HL-60 (cell line): ENCODE data around the gene PDCD2L.

Experiments
- GABPA ChIP-seq: IDR thresholded peaks from 2 replicates; pipeline ENCODE4 v1.6.1; 2012; ENCODE audit warnings: low read depth
- POLR2AphosphoS5 ChIP-seq: IDR thresholded peaks from 2 replicates; pipeline ENCODE4 v1.6.1; 2012; ENCODE audit warnings: low read depth
- TF ChIP-seq, protein P1 (sequence below): IDR thresholded peaks from one replicate; pipeline ENCODE4 v1.5.1; 2011; ENCODE audit warnings: low read length, control low read depth, inconsistent platforms; ENCODE audit not compliant: insufficient read depth
- TF ChIP-seq, protein P2 (sequence below): IDR thresholded peaks from 2 replicates; pipeline ENCODE4 v1.6.1; 2012; ENCODE audit warnings: low read depth; ENCODE audit not compliant: insufficient replicate concordance

DNA sequence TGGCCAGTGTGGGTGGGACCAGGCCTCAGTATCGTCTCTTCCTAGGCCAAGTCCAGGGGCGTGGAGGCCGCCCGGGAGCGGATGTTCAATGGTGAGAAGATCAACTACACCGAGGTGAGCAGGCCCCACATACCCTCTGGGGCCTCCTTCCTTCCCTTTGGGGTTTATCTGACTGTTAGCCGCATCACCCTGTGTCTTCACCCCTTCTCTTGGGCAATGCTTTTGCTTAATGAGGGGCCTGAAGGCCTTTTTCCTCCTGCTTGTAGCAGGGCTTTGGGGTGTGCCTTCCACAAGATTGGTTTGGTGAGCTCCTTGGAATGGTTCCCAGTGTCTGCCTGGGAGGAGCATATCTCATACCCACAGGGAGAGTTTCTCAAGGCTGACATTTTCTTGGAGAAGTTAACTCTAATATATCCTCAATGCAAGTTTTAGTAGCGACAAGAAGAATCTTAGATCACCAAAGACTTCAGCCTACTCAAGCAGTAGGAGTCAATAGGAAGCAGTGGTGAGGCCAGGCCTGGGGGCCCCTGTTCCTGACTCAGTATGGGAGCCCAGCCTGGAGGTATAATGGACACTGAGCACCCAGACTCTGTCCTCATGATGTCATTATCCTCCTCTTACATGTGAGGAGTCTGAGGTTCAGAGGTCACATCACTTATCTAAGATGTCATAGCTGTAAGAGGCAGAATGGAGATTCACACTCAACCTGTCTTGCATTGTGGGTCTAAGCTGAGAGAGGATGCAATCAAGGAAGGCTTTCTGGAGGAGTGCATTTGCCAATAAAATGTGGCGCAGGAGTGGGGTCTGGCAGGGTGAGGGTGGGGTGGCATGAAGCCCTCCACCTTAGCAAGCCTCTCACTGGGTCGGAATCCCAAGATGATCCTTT lies 37.2 kb upstream of the PDCD2L start:
- TF ChIP-seq, protein P1, sequence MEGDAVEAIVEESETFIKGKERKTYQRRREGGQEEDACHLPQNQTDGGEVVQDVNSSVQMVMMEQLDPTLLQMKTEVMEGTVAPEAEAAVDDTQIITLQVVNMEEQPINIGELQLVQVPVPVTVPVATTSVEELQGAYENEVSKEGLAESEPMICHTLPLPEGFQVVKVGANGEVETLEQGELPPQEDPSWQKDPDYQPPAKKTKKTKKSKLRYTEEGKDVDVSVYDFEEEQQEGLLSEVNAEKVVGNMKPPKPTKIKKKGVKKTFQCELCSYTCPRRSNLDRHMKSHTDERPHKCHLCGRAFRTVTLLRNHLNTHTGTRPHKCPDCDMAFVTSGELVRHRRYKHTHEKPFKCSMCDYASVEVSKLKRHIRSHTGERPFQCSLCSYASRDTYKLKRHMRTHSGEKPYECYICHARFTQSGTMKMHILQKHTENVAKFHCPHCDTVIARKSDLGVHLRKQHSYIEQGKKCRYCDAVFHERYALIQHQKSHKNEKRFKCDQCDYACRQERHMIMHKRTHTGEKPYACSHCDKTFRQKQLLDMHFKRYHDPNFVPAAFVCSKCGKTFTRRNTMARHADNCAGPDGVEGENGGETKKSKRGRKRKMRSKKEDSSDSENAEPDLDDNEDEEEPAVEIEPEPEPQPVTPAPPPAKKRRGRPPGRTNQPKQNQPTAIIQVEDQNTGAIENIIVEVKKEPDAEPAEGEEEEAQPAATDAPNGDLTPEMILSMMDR, result no peak
- peak; percentile 67 for TF ChIP-seq POLR2AphosphoS5
- no peak for TF ChIP-seq GABPA
- TF ChIP-seq, protein P2, sequence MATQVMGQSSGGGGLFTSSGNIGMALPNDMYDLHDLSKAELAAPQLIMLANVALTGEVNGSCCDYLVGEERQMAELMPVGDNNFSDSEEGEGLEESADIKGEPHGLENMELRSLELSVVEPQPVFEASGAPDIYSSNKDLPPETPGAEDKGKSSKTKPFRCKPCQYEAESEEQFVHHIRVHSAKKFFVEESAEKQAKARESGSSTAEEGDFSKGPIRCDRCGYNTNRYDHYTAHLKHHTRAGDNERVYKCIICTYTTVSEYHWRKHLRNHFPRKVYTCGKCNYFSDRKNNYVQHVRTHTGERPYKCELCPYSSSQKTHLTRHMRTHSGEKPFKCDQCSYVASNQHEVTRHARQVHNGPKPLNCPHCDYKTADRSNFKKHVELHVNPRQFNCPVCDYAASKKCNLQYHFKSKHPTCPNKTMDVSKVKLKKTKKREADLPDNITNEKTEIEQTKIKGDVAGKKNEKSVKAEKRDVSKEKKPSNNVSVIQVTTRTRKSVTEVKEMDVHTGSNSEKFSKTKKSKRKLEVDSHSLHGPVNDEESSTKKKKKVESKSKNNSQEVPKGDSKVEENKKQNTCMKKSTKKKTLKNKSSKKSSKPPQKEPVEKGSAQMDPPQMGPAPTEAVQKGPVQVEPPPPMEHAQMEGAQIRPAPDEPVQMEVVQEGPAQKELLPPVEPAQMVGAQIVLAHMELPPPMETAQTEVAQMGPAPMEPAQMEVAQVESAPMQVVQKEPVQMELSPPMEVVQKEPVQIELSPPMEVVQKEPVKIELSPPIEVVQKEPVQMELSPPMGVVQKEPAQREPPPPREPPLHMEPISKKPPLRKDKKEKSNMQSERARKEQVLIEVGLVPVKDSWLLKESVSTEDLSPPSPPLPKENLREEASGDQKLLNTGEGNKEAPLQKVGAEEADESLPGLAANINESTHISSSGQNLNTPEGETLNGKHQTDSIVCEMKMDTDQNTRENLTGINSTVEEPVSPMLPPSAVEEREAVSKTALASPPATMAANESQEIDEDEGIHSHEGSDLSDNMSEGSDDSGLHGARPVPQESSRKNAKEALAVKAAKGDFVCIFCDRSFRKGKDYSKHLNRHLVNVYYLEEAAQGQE, result no peak
